ENCODE results near the gene ENTPD1.

Gene ENTPD1

GRCh38 chr10:95831076-95831475 lies 75.1 kb downstream of the ENTPD1 start:
- Histone ChIP-seq H3K36me3 (peaks cover 0 to 2% (median 0%) of the 10 kb centered on the region in 3 donors), H3K9me3 (no peaks in the 10 kb centered on the region), H3K27me3 (no peaks in the 10 kb centered on the region), H3K4me3 (no peak overlapping the region), H3K27ac (no peak overlapping the region), H3K4me1 (peaks cover 0 to 29% (median 10%) of the 10 kb centered on the region in 4 donors)
- DNase-seq = no peak
- TF ChIP-seq CTCF (IDR thresholded peaks at IDR 0.05) = no peak
- intact Hi-C loops (cut with DNase I; ENCODE audit: low total_unique reads) = no loop called here

GRCh38 chr10:95831515-95831914 lies 75.6 kb downstream of the ENTPD1 start:
- no peak for DNase-seq
- Histone ChIP-seq H3K36me3 (no peaks in the 10 kb centered on the region), H3K27me3 (no peaks in the 10 kb centered on the region), H3K4me1 (peaks cover 0 to 33% (median 10%) of the 10 kb centered on the region in 4 donors), H3K9me3 (no peaks in the 10 kb centered on the region), H3K27ac (peak overlapping the region in 1 of 2 donors; percentile 70), H3K4me3 (no peak overlapping the region)
- no peak for TF ChIP-seq CTCF (IDR thresholded peaks at IDR 0.05)
- intact Hi-C loops (cut with DNase I; ENCODE audit: low total_unique reads) = no loop called here

DNA sequence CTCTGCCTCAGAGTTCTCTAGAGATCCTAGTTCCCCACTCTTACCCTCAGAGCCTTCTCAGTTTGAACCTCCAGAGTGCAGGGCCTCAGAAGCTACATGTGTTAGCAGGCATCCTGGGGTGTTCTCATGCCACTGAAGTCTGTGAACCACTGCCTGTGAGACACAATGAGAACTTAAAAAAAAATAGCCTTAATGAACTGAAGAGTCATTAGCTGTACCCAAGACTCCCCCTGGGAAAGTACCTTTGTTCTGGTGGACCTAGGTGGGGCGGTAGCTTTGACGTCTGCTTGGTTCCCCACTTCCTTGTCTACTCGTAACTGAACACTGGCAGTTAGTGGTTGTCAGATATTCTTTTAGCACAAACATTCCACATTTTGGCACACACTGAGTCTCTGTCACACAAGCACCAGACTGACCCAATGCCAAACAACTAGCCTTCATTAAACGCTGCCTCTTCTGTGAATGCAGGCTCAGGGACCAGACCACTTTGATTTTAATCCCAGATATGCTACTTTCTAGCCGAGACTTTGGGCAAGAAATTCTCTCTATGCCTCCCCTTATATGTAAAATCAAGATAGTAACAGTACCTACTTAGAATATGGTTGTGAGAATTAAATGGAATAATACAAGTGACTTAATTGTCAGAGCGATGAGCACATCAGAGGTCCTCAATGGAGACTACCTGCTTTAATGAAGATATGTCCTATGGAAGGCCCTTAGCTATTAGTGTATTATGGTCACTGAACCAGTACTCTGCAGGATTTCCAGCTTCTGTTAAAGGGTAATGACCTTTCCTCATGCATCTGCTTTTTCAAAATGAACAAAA lies 76.5 kb downstream of the ENTPD1 start:
- no peak for TF ChIP-seq CTCF (IDR thresholded peaks at IDR 0.05)
- H3K27me3 ChIP-seq = no peaks in the 10 kb centered on the region
- intact Hi-C loops (cut with DNase I; ENCODE audit: low total_unique reads) = no loop called here
- H3K9me3 ChIP-seq = no peaks in the 10 kb centered on the region
- H3K36me3 ChIP-seq = no peaks in the 10 kb centered on the region
- peak overlapping the region; percentile 38 to 70 for H3K27ac ChIP-seq
- H3K4me1 ChIP-seq = peaks cover 0 to 42% (median 13%) of the 10 kb centered on the region in 4 donors
- no peak for DNase-seq
- H3K4me3 ChIP-seq = no peak overlapping the region

DNA sequence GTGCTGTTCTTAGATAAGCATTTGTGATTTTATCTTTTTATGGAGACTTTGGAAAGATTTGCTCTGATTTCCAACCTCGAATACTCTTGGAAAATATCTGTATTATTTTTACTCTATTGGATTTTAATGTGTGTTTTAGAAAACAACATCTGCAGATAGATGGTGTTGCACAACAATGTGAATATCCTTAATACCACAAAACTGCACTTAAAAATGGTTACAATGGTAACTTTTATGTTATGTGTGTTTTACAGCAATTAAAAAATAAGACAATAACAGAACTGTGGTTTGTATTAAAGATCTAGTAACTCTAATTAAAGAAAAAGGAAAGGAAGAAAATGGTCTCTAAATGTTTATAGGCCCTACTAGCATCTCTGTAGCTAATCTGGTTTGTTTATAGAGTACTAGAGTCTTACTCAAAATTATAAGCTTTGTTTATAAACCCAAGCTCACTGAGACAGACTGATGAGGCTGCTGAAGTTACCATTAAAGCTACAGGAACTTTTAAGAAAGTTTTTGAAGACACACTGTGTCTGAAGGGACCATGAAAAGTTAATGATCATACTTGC lies 77.2 kb downstream of the ENTPD1 start:
- no peaks in the 10 kb centered on the region for H3K36me3 ChIP-seq
- DNase-seq = no peak
- TF ChIP-seq CTCF (IDR thresholded peaks at IDR 0.05) = no peak
- no peak overlapping the region for H3K4me3 ChIP-seq
- H3K27me3 ChIP-seq = no peaks in the 10 kb centered on the region
- peak overlapping the region; percentile 38 to 70 for H3K27ac ChIP-seq
- intact Hi-C loops (cut with DNase I; ENCODE audit: low total_unique reads) = no loop called here
- H3K4me1 ChIP-seq = peaks cover 0 to 49% (median 15%) of the 10 kb centered on the region in 4 donors
- H3K9me3 ChIP-seq = no peaks in the 10 kb centered on the region

GRCh38 chr10:95834406-95834805 lies 78.4 kb downstream of the ENTPD1 start:
- H3K27ac ChIP-seq = peak overlapping the region in 1 of 2 donors; percentile 12
- TF ChIP-seq CTCF (IDR thresholded peaks at IDR 0.05) = no peak
- H3K36me3 ChIP-seq = no peaks in the 10 kb centered on the region
- peaks cover 0 to 62% (median 16%) of the 10 kb centered on the region in 4 donors for H3K4me1 ChIP-seq
- no peaks in the 10 kb centered on the region for H3K27me3 ChIP-seq
- intact Hi-C loops (cut with DNase I; ENCODE audit: low total_unique reads) = no loop called here
- no peaks in the 10 kb centered on the region for H3K9me3 ChIP-seq
- no peak for DNase-seq
- no peak overlapping the region for H3K4me3 ChIP-seq
